HAP-1 (cell line): ENCODE measurements around the gene SLC2A3.
A peak's percentile ranks its signal among the peaks of the same experiment; 100 is the strongest.
"Not testable (repeated sequence)": the region's sequence is repeated elsewhere in the genome, so short reads cannot be mapped to it uniquely, and the experiment has no call there.

ENCODE experiments used
- DNase-seq, 2 experiments: peaks; one replicate each; pipeline ENCODE4 v3.0.0-alpha.2; 2016 to 2020; ENCODE audit warnings: low spot score in 2 of 2
- H3K27me3 ChIP-seq: fragments of 250-450 bp; sonication (Bioruptor Pico); 2 replicates; pipeline ENCODE4 v1.5.1; 2020; ENCODE audit warnings: low read depth, mild to moderate bottlenecking, moderate library complexity
- H3K36me3 ChIP-seq: fragments of 250-450 bp; sonication (Bioruptor Pico); replicated peaks from 2 replicates; pipeline ENCODE4 v1.5.1; 2020; ENCODE audit warnings: mild to moderate bottlenecking
- H3K4me1 ChIP-seq: fragments of 250-450 bp; sonication (Bioruptor Pico); 2 replicates; pipeline ENCODE4 v1.5.1; 2020; ENCODE audit warnings: mild to moderate bottlenecking
- H3K4me3 ChIP-seq: fragments of 250-450 bp; sonication (Bioruptor Pico); 2 replicates; pipeline ENCODE4 v1.5.1; 2020; ENCODE audit warnings: mild to moderate bottlenecking, moderate library complexity
- H3K9me3 ChIP-seq: fragments of 250-450 bp; sonication (Bioruptor Pico); 2 replicates; pipeline ENCODE4 v1.5.1; 2020; ENCODE audit warnings: mild to moderate bottlenecking, moderate library complexity
- in situ Hi-C: fragments of 300-500 bp; cut with MboI; formaldehyde crosslinking; loops from 3 replicates; pipeline ENCODE4 v1.14.3; 2020; ENCODE audit warnings: low sequenced_read_pairs, inconsistent platforms, mixed read lengths

SLC2A3 gene

DNA sequence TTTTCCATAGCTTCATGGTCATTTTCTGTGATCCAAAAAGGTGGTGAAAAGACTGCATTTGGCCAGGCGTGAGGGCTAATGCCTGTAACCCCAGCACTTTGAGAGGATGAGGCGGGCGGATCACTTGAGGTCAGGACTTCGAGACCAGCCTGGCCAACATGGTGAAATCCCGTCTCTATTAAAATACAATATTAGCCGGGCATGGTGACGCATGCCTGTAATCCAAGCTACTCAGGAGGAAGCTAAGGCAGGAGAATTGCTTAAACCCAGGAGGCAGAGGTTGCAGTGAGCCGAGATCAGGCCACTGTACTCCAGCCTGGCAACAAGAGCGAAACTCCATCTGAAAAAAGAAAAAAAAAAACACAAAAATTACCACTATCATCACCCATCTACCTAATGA lies 28.7 kb upstream of the SLC2A3 start:
- H3K4me1 ChIP-seq = peaks cover 10% of the 10 kb centered on the region
- H3K9me3 ChIP-seq, DNase-seq, H3K4me3 ChIP-seq, in situ Hi-C loops, H3K36me3 ChIP-seq, H3K27me3 ChIP-seq: not testable (repeated sequence)

DNA sequence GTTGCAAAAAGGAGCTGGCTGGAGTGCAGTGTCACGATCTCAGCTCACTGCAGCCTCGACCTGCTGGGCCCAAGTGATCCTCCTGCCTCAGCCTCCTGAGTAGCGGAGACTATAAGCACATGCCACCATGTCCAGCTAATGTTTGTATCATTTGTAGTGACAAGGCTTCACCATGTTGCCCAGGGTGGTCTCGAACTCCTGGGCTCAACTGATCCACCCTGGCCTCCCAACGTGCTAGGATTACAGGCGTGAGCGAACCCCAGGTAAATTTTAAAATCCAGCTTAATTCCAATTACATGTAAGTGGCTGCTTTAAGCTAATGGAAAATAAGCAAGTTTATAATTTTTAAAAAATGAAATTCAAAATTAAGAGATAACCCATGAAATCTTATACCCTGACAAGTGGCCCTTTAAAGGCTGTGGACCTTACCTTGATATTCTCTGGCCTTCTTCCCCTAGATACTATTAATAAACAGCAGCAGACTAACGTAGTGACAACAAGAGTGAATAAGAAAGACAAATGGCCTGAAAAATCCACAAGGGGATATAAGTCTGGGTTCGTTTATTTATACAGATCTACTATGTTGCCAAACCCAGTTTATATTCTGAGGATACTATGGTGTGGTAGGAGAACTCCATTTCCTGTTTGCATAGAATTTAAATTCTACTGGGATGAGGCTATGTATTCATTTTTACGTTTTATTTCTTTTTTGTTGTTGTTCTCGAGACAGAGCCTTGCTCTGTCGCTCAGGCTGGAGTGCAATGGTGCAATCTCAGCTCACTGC lies 25.6 kb upstream of the SLC2A3 start:
- H3K36me3 ChIP-seq = no peaks in the 10 kb centered on the region
- DNase-seq = no peak

DNA sequence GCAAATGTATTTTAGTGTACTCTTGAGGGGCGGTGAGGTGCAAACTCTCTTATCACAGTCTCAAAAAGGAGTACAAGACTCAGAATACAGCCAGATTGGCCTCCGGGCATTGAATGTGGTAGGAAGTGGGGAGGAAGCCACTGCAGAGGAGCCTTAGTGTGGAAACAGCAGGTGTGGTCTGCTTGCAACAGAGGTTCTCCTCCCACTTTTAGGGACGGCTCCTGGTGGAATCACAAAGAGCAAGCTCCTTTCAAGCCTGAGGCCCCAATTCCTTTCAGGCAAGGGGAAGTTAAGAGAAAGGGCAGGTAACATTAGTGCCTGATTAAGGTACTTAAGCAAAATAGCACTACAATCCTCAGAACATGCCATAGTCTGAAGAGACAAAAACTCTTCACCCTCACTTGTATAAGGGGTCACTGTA lies 23.7 kb upstream of the SLC2A3 start:
- in situ Hi-C loops = no loop called here
- Histone ChIP-seq H3K36me3 (no peaks in the 10 kb centered on the region), H3K4me1 (peaks cover 12% of the 10 kb centered on the region), H3K27me3 (no peaks in the 10 kb centered on the region), H3K4me3 (no peak overlapping the region), H3K9me3 (no peaks in the 10 kb centered on the region)
- DNase-seq = peak in 1 of 2 experiments; percentile 43

More for the DNA sequence above, 25.6 kb upstream of the SLC2A3 start:
- no peaks in the 10 kb centered on the region for H3K9me3 ChIP-seq
- in situ Hi-C loops = no loop called here
- H3K4me1 ChIP-seq = peaks cover 12% of the 10 kb centered on the region
- H3K27me3 ChIP-seq = no peaks in the 10 kb centered on the region
- H3K4me3 ChIP-seq = no peak overlapping the region

DNA sequence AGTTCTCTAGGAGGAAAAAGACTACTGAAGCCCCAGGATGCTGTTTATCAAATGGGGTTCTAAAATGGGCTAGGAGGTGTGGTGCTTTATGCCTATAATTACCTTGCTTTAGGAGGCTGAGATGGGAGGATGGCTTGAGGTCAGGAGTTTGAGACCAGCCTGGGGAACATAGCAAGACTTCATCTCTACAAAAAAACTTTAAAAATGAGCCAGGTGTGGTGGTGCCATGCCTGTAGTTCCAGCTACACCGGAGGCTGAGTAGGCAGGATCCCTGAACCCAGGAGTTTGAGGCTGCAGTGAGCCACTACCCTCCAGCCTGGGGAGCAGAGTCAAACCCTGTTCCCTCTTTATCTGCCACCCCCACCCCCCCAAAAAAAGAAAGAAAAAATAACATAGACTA lies 23.3 kb upstream of the SLC2A3 start:
- in situ Hi-C loops = no loop called here
- no peaks in the 10 kb centered on the region for H3K9me3 ChIP-seq
- peaks cover 12% of the 10 kb centered on the region for H3K4me1 ChIP-seq
- no peak for DNase-seq
- no peaks in the 10 kb centered on the region for H3K36me3 ChIP-seq
- no peak overlapping the region for H3K4me3 ChIP-seq
- no peaks in the 10 kb centered on the region for H3K27me3 ChIP-seq

DNA sequence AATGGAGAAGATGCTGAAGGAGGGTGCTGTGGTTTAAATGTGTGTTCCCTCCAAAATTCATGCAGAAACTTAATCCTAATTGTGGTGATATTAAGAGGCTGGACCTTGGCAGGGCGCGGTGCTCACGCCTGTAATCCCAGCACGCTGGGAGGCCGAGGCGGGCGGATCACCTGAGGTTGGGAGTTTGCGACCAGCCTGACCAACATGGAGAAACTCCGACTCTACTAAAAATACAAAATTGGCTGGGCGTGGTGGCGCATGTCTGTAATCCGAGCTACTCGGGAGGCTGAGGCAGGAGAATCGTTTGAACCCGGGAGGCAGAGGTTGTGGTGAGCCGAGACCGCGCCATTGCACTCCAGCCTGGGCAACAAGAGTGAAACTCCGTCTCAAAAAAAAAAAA lies 18.9 kb upstream of the SLC2A3 start:
- H3K27me3 ChIP-seq, H3K4me3 ChIP-seq, H3K36me3 ChIP-seq, in situ Hi-C loops, DNase-seq, H3K4me1 ChIP-seq, H3K9me3 ChIP-seq: not testable (repeated sequence)

DNA sequence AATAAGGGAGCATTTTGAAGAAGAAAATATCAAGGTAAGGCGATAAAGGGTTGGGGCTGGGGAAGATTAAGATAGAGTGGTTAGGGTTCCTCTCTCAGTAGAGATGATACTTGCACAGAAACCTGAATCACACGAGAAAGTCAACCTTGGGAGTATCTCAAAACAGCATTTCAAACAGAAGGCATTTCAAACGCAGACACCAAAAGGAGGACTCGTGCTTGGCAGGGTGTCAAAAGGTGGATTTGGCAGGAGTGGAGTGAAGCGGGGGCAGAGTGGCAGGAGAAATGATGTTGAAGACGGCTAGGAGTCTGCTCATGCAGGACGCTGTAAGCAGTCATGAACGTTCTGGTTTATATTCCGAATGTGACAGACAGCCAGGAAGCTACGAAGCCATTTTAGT lies 18.4 kb upstream of the SLC2A3 start:
- H3K4me3 ChIP-seq, DNase-seq, in situ Hi-C loops, H3K27me3 ChIP-seq, H3K9me3 ChIP-seq, H3K36me3 ChIP-seq, H3K4me1 ChIP-seq: not testable (repeated sequence)

DNA sequence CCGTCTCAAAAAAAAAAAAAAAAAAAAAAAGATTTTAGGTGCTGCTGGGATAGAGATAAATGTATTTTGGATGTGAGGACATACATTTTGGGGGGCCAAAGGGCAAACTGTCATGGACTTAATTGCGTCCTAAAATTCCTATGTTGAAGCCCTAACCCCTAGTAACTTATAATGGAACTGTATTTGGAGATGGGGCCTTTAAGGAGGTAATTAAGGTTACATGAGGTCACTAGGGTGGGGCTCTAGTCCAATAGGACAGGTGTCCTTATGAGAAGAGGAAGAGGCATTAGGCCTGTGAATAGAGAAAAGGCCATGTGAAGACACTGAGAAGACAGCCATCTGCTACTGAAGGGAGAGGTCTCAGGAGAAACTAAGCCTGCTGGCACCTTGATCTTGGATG lies 17.9 kb upstream of the SLC2A3 start:
- H3K27me3 ChIP-seq, H3K4me1 ChIP-seq, H3K36me3 ChIP-seq, in situ Hi-C loops, H3K9me3 ChIP-seq, DNase-seq, H3K4me3 ChIP-seq: not testable (repeated sequence)

DNA sequence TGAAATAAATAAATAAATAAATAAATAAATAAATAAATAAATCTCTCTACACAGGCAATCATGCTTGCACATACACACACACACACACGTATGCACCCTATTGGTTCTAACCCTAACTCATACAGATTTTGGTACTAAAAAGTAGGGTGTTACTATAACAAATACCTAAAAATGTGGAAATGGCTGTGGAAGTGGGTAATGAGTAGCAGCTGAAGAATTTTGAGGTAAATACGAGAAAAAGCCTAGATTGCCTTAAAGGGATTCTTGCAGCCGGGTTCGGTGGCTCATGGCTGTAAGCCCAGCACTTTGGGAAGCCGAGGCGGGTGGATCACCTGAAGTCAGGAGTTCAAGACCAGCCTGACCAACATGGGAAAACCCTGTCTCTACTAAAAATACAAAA lies 15.7 kb upstream of the SLC2A3 start:
- no peak for DNase-seq
- H3K27me3 ChIP-seq = no peaks in the 10 kb centered on the region
- no peak overlapping the region for H3K4me3 ChIP-seq
- in situ Hi-C loops = no loop called here
- no peaks in the 10 kb centered on the region for H3K4me1 ChIP-seq
- no peaks in the 10 kb centered on the region for H3K9me3 ChIP-seq
- H3K36me3 ChIP-seq = no peaks in the 10 kb centered on the region

DNA sequence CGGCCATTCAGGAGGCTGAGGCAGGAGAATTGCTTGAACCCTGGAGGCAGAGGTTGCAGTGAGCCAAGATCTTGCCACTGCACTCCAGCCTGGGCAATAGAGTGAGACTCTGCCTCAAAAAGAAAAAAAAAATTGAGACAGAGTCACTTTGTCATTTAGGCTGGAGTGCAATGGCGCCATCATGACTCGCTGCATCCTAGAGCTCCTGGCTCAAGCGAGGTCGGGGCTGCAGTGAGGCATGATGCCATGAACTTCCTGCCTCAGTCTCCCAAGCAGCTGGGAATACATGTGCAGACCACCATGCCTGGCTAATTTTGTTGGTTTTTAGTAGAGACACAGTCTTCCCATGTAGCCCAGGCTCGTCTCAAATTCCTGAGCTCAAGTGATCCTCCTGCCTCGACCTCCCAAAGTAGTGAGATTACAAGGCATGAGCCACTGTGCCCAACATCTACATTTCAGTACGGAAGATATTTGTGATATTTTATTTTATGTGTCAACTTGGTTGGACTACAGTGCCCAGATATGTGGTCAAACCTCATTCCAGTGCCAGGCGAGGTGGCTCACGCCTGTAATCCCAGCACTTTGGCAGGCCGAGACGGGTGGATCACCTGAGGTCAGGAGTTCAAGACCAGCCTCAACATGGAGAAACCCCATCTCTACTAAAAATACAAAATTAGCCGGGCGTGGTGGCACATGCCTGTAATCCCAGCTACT lies 14.4 kb upstream of the SLC2A3 start:
- H3K27me3 ChIP-seq, DNase-seq, H3K4me1 ChIP-seq, H3K4me3 ChIP-seq, in situ Hi-C loops, H3K36me3 ChIP-seq, H3K9me3 ChIP-seq: not testable (repeated sequence)

DNA sequence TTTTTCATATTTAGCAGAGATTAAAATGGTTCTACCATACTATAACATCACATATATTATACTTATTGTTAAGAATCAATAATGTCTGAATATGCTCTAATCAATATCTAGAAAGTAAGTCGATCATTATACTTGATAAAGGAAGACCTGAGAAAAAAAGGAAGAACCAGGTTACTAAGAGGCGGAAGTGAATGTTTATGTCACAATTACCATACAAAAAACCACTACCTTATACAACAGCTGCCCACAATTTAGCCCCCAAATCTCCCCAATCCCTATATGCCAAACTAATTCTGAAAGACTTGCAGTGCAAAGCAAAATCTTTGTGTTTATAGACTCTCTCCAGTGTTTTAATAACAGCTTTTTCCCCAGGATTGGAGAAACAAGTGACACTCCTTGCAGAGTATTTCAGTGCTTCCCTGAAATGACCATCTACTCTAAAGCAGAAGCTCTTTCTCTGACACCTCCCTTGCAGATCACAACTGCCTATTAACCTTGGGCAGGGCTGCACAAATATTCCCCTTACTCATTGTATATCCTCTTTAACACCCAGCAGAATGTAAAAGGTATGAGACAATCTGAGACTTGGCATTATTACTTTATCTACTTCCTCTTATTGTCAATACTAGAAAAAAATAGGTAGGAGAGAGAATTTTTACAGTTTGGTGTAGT lies 12.7 kb upstream of the SLC2A3 start:
- in situ Hi-C loops = no loop called here
- no peak for DNase-seq
- Histone ChIP-seq H3K9me3 (no peaks in the 10 kb centered on the region), H3K36me3 (no peaks in the 10 kb centered on the region), H3K4me3 (no peak overlapping the region), H3K27me3 (no peaks in the 10 kb centered on the region), H3K4me1 (no peaks in the 10 kb centered on the region)

DNA sequence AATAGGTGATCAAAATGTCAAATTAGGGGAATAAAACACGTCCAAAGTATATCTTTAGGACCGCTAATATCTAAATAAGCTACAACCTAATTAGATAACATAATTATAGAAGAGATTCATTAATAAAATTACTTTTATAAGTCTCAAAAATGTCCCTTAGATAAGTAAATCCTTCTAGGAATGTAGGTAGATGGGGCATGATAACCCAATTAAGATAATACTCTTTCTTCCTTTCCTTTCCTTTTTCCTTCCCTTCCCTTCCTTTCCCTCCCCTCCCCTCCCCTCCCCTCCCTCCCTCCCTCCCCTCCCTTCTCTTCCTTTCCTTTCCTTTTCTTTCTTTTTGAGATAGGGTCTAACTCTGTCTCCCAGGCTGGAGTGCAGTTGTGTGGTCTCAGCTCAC lies 11.0 kb upstream of the SLC2A3 start:
- in situ Hi-C loops = no loop called here
- H3K27me3 ChIP-seq = no peaks in the 10 kb centered on the region
- DNase-seq = no peak
- no peak overlapping the region for H3K4me3 ChIP-seq
- no peaks in the 10 kb centered on the region for H3K36me3 ChIP-seq
- no peaks in the 10 kb centered on the region for H3K4me1 ChIP-seq
- H3K9me3 ChIP-seq = no peaks in the 10 kb centered on the region

DNA sequence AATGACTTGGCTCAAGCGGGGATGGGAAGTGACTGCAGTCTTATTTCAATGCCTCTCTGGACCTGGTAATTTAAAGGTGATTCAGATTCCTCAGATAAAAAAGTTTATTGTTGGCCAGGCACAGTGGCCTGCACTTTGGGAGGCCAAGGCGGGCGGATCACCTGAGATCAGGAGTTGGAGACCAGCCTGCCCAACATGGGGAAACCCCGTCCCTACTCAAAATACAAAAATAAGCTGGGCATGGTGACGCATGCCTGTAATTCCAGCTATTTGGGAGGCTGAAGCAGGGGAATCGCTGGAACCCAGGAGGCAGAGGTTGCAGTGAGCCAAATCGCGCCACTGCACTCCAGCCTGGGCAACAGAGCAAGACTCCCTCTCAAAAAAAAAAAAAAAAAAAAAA lies 8.8 kb upstream of the SLC2A3 start:
- H3K4me3 ChIP-seq, in situ Hi-C loops, H3K4me1 ChIP-seq, H3K27me3 ChIP-seq, DNase-seq, H3K9me3 ChIP-seq, H3K36me3 ChIP-seq: not testable (repeated sequence)

DNA sequence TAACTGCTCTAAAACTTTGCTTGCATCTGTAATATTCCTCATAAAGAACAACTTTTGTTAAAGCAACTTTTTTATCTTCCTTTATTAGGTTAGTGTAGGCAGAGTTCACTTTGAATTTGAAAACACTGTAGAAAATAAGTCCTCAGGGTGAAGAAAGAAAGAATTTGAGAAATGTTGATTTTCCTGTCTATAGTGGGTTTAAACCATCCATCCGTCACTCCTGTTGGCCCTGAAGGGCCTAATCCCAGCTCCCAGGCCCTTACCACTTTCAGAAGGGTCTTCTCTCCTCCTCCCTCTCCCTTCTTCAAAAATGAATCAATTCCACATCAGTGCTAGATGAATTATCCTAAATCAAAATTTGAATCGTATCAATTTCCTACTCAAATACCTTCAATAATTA lies 4.9 kb upstream of the SLC2A3 start:
- Histone ChIP-seq H3K4me3 (no peak overlapping the region), H3K36me3 (no peaks in the 10 kb centered on the region), H3K9me3 (no peaks in the 10 kb centered on the region), H3K4me1 (peaks cover 3% of the 10 kb centered on the region), H3K27me3 (no peaks in the 10 kb centered on the region)
- in situ Hi-C loops = no loop called here
- no peak for DNase-seq

DNA sequence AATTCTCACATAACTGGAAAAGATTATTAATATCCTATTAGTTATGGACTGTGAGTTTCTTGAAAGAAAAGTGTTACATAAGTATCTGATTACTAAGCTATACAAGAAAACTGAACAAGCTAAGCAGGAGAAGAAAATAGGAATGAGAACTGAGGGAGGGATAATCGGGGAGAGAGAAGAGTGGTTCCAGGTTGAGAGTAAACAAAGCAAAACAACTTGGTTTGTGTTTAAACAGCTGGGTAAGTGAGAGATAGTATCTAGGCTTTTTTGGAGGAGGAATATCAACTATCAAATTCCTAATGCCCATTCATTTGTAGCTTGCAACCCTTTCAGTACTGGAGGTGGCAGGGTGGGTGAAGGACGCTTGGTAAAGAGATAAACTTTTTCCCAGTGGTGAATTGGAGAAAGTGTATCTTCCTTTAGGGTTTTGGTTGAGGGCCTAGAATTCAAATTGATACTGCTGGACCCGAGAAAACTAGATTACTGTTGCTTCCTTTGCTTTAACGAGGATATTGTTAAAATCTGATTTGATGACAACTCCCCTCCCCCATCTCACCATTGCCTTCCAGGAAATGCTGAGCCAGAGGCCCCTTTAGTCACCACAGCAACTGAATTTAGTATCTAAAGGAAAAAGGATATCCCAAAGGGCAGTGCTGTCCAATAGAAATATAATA lies 2.0 kb upstream of the SLC2A3 start:
- Histone ChIP-seq H3K9me3 (no peaks in the 10 kb centered on the region), H3K4me1 (peaks cover 14% of the 10 kb centered on the region), H3K4me3 (no peak overlapping the region), H3K27me3 (no peaks in the 10 kb centered on the region), H3K36me3 (no peaks in the 10 kb centered on the region)
- DNase-seq = peak; percentile 21 to 30
- in situ Hi-C loops = no loop called here
